ENCODE results near the gene AKAP9. TPM values are rescaled to one million over a fixed set of nuclear protein-coding genes. Genes with fewer than 3 reads are reported as not detected.

AKAP9 gene
- total and polyA plus RNA-seq, 4 donors: 14.6 to 97.7 (median 57.0) TPM

DNA sequence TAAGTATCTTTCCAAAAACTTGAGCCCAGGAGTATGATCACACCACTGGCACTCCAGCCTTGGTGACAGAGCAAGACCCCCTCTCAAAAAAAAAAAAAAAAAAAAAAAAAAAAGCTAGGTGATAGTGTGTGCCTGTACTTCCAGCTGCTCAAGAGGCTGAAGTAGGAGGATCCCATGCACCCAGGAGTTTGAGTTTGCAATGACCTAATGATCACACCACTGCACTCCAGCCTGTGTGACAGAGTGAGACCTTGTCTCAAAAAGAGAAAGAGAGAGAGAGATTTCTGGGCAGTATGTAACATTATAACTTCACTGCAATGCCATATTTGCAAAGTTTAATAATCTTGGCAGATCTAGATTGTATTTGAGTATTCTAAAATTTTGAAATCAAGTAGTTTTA, 47.6 kb downstream of the AKAP9 start:
- H3K9ac ChIP-seq (ENCODE audit: low read depth in 1 of 2, low read length in 2 of 2): no peak overlapping the region
- H3K4me3 ChIP-seq (ENCODE audit: low read depth in 1 of 3, low read length in 3 of 3): no peak overlapping the region
- peaks cover 0 to 5% (median 1%) of the 10 kb centered on the region in 4 donors for H3K36me3 ChIP-seq (ENCODE audit: control insufficient read depth in 4 of 4, insufficient read depth in 3 of 4, low read depth in 1 of 4, low read length in 3 of 4)
- TF ChIP-seq FOXA2 (IDR thresholded peaks at IDR 0.05): no peak
- TF ChIP-seq, protein P1, sequence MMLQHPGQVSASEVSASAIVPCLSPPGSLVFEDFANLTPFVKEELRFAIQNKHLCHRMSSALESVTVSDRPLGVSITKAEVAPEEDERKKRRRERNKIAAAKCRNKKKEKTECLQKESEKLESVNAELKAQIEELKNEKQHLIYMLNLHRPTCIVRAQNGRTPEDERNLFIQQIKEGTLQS (IDR thresholded peaks at IDR 0.05): no peak
- TF ChIP-seq, protein P2, sequence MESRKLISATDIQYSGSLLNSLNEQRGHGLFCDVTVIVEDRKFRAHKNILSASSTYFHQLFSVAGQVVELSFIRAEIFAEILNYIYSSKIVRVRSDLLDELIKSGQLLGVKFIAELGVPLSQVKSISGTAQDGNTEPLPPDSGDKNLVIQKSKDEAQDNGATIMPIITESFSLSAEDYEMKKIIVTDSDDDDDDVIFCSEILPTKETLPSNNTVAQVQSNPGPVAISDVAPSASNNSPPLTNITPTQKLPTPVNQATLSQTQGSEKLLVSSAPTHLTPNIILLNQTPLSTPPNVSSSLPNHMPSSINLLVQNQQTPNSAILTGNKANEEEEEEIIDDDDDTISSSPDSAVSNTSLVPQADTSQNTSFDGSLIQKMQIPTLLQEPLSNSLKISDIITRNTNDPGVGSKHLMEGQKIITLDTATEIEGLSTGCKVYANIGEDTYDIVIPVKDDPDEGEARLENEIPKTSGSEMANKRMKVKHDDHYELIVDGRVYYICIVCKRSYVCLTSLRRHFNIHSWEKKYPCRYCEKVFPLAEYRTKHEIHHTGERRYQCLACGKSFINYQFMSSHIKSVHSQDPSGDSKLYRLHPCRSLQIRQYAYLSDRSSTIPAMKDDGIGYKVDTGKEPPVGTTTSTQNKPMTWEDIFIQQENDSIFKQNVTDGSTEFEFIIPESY (IDR thresholded peaks at IDR 0.05): no peak
- no peak for TF ChIP-seq FOXA1 (IDR thresholded peaks at IDR 0.05)
- no peak for TF ChIP-seq HNF4G (IDR thresholded peaks at IDR 0.05)
- no peak for TF ChIP-seq TAF1 (conservative IDR thresholded peaks at IDR 0.05)
- TF ChIP-seq, protein P3, sequence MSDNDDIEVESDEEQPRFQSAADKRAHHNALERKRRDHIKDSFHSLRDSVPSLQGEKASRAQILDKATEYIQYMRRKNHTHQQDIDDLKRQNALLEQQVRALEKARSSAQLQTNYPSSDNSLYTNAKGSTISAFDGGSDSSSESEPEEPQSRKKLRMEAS (IDR thresholded peaks at IDR 0.05): no peak
- no peak for TF ChIP-seq EGR1 (IDR thresholded peaks at IDR 0.05; ENCODE audit: low read depth in 2 of 2)
- TF ChIP-seq, protein P4, sequence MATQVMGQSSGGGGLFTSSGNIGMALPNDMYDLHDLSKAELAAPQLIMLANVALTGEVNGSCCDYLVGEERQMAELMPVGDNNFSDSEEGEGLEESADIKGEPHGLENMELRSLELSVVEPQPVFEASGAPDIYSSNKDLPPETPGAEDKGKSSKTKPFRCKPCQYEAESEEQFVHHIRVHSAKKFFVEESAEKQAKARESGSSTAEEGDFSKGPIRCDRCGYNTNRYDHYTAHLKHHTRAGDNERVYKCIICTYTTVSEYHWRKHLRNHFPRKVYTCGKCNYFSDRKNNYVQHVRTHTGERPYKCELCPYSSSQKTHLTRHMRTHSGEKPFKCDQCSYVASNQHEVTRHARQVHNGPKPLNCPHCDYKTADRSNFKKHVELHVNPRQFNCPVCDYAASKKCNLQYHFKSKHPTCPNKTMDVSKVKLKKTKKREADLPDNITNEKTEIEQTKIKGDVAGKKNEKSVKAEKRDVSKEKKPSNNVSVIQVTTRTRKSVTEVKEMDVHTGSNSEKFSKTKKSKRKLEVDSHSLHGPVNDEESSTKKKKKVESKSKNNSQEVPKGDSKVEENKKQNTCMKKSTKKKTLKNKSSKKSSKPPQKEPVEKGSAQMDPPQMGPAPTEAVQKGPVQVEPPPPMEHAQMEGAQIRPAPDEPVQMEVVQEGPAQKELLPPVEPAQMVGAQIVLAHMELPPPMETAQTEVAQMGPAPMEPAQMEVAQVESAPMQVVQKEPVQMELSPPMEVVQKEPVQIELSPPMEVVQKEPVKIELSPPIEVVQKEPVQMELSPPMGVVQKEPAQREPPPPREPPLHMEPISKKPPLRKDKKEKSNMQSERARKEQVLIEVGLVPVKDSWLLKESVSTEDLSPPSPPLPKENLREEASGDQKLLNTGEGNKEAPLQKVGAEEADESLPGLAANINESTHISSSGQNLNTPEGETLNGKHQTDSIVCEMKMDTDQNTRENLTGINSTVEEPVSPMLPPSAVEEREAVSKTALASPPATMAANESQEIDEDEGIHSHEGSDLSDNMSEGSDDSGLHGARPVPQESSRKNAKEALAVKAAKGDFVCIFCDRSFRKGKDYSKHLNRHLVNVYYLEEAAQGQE (IDR thresholded peaks at IDR 0.05): no peak
- no peak for TF ChIP-seq JUND (IDR thresholded peaks at IDR 0.05)
- TF ChIP-seq GABPA (IDR thresholded peaks at IDR 0.05 in 1 of 2, conservative IDR thresholded peaks at IDR 0.05 in 1 of 2): no peak
- TF ChIP-seq, protein P5, sequence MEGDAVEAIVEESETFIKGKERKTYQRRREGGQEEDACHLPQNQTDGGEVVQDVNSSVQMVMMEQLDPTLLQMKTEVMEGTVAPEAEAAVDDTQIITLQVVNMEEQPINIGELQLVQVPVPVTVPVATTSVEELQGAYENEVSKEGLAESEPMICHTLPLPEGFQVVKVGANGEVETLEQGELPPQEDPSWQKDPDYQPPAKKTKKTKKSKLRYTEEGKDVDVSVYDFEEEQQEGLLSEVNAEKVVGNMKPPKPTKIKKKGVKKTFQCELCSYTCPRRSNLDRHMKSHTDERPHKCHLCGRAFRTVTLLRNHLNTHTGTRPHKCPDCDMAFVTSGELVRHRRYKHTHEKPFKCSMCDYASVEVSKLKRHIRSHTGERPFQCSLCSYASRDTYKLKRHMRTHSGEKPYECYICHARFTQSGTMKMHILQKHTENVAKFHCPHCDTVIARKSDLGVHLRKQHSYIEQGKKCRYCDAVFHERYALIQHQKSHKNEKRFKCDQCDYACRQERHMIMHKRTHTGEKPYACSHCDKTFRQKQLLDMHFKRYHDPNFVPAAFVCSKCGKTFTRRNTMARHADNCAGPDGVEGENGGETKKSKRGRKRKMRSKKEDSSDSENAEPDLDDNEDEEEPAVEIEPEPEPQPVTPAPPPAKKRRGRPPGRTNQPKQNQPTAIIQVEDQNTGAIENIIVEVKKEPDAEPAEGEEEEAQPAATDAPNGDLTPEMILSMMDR (IDR thresholded peaks at IDR 0.05; ENCODE audit: low read depth, low read length, missing input control): no peak
- TF ChIP-seq RXRA (IDR thresholded peaks at IDR 0.05): no peak
- H3K27ac ChIP-seq (ENCODE audit: low read depth in 1 of 2, low read length in 2 of 2): no peak overlapping the region
- DNase-seq (ENCODE audit: low spot score): no peak
- H3K9me3 ChIP-seq (ENCODE audit: control insufficient read depth in 4 of 4, low read length in 3 of 4): no peaks in the 10 kb centered on the region
- no peaks in the 10 kb centered on the region for H3K27me3 ChIP-seq (ENCODE audit: control insufficient read depth in 4 of 4, insufficient read depth in 4 of 4, low read length in 3 of 4)
- peaks cover 0 to 4% (median 0%) of the 10 kb centered on the region in 4 donors for H3K4me1 ChIP-seq (ENCODE audit: control insufficient read depth in 4 of 4, insufficient read depth in 4 of 4, low read length in 3 of 4)

DNA sequence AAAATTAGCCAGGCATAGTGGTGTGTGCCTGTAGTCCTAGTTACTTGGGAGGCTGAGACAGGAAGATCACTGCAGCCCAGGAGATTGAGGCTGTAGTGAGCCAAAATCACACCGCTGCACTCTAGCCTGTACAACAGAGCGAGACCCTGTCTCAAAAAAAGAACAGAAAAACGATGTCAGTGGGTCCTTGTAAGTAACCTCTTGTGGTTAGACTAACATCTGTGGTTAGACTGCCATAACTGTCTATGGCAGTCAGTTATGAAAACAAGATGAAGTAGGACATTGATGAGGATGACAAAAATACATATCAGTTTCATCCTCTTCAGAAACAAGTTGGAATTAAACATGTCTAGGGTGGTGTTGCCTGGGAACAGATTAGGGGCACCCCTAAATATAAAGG, 53.3 kb downstream of the AKAP9 start:
- Histone ChIP-seq H3K4me3 (ENCODE audit: low read depth in 1 of 3, low read length in 3 of 3) (no peak overlapping the region), H3K9me3 (ENCODE audit: control insufficient read depth in 4 of 4, low read length in 3 of 4) (no peaks in the 10 kb centered on the region), H3K9ac (ENCODE audit: low read depth in 1 of 2, low read length in 2 of 2) (no peak overlapping the region), H3K27me3 (ENCODE audit: control insufficient read depth in 4 of 4, insufficient read depth in 4 of 4, low read length in 3 of 4) (no peaks in the 10 kb centered on the region), H3K27ac (ENCODE audit: low read depth in 1 of 2, low read length in 2 of 2) (no peak overlapping the region), H3K36me3 (ENCODE audit: control insufficient read depth in 4 of 4, insufficient read depth in 3 of 4, low read depth in 1 of 4, low read length in 3 of 4) (peaks cover 8 to 31% (median 19%) of the 10 kb centered on the region in 4 donors), H3K4me1 (ENCODE audit: control insufficient read depth in 4 of 4, insufficient read depth in 4 of 4, low read length in 3 of 4) (no peaks in the 10 kb centered on the region)
- DNase-seq (ENCODE audit: low spot score): no peak
- 95% methylated on average over 3 of the region's 3 CpGs for WGBS
- TF ChIP-seq FOXA2 (IDR thresholded peaks at IDR 0.05) (no peak), JUND (IDR thresholded peaks at IDR 0.05) (no peak), RAD21 (IDR thresholded peaks at IDR 0.05) (no peak), YY1 (IDR thresholded peaks at IDR 0.05) (no peak), NR2F2 (IDR thresholded peaks at IDR 0.05) (no peak), HNF4A (conservative IDR thresholded peaks at IDR 0.05) (no peak), TAF1 (conservative IDR thresholded peaks at IDR 0.05) (no peak), HNF4G (IDR thresholded peaks at IDR 0.05) (no peak), RXRA (IDR thresholded peaks at IDR 0.05) (no peak), GABPA (IDR thresholded peaks at IDR 0.05 in 1 of 2, conservative IDR thresholded peaks at IDR 0.05 in 1 of 2) (no peak), SP1 (IDR thresholded peaks at IDR 0.05) (no peak), FOXA1 (IDR thresholded peaks at IDR 0.05) (no peak)
- TF ChIP-seq, protein P3 (IDR thresholded peaks at IDR 0.05): no peak
- TF ChIP-seq, protein P2 (IDR thresholded peaks at IDR 0.05): no peak
- TF ChIP-seq, protein P4 (IDR thresholded peaks at IDR 0.05): no peak
